ENCODE results near the gene TEAD2.
"Not testable (repeated sequence)": the region's sequence is repeated elsewhere in the genome, so short reads cannot be mapped to it uniquely, and the experiment has no call there.

Gene TEAD2

DNA sequence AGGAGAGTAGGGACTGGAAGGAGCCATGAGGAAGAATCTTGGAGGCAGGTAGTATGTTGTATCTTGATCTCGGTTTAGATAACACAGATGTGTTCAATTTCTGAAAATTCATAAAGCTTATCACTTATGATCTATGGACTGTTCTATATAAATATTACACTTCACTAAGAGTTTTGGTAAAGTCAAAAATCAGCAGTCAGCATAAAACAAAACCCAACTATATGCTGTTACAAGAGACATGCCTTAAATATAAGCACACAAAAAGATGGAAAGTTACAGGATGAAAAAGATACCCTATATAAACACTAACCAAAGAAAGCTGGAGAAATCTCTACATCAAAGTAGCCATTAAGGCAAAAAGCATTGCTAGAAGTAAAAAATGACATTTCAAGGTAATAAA is 21.4 kb upstream of the TEAD2 start:
- DNase-seq, result no peak

DNA sequence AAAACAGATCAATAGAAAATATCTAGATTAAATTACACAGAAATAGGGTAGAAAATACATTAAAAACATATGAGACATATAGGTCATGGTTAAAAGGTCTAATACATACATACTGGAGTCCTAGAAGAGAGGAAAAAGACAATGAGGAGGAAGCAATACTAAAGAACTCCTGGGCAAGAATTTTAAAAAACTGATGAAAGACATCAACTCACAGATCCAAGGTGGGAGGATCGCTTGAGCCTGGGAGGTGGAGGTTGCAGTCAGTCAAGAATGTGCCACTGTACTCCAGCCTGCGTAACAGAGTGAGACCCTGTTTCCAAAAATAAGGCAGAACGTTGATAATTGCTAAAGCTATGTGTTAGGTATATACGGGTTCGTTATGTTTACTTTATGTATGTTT is 20.4 kb upstream of the TEAD2 start:
- no peak for DNase-seq

DNA sequence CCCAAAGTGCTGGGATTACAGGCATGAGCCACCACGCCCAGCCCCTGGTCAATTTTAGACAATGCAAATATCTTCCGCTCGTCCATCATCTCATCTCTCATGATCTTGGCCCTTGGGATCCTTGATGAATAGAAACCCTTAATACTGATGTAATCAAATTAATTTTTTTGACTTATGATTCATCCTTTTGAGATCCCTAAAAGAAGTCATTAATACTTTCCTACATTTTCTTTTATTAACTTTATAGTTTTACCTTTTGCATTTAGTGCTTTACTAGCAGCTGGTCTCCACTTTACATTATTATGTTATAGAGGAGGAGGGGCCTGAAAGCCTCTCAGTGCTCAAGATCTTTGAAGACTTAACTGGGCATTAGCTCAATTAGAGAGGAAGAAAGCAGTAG is 18.2 kb upstream of the TEAD2 start:
- DNase-seq, result no peak

DNA sequence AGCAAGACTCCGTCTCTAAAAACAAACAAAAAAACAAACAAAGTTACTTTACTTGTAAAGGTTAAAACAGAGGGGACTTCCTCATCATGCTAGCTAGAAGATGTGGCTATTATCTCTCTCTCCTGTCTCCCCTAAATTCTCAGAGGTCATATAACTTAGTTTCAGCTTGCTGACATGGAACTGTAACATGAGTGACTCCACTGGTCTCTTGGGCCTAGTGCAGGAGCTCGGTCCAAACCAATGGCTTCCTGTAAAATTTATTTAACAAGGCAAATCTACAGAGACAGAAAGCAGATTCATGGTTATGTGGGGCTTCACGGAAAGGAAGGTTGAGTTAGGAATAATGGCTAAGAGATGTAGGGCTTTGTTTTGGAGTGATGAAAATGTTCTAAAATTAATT is 16.3 kb upstream of the TEAD2 start:
- DNase-seq, result no peak

DNA sequence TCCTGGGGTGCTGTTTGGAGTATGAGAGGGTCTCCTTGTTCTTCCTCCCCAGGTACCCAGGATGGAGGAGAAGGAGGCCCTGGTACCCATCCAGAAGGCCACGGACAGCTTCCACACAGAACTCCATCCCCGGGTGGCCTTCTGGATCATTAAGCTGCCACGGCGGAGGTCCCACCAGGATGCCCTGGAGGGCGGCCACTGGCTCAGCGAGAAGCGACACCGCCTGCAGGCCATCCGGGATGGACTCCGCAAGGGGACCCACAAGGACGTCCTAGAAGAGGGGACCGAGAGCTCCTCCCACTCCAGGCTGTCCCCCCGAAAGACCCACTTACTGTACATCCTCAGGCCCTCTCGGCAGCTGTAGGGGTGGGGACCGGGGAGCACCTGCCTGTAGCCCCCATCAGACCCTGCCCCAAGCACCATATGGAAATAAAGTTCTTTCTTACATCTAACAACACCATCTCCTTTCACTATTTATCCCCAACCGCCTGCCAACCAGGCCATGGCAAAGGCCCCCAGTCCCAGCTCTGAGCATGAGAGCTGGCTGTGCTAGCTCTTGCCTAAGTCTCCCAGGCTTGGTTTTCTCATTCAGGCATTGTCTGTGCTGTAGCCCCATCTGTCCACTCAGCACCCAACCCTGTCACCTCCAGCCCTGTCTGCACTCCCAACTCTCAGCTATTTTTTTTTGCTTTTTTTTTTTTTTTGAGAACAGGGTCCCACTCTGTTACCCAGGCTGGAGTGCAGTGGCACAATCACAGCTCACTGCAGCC is 12.6 kb upstream of the TEAD2 start:
- DNase-seq, result no peak

DNA sequence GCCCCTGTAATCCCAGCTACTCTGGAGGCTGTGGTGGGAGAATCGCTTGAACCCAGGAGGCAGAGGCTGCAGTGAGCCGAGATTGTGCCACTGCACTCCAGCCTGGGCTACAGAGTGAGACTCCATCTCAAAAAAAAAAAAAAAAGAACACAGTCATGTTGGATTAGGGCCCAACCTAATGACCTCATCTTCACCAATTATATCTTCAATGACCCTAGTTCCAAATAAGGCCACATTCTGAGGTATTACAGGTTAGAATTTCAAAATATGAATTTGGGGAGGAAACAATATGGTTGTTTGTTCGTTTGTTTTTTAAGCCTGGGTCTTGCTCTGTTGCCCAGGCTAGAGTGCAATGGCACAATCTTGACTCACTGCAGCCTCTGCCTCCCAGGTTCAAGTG is 11.0 kb upstream of the TEAD2 start:
- DNase-seq, result not testable (repeated sequence)

DNA sequence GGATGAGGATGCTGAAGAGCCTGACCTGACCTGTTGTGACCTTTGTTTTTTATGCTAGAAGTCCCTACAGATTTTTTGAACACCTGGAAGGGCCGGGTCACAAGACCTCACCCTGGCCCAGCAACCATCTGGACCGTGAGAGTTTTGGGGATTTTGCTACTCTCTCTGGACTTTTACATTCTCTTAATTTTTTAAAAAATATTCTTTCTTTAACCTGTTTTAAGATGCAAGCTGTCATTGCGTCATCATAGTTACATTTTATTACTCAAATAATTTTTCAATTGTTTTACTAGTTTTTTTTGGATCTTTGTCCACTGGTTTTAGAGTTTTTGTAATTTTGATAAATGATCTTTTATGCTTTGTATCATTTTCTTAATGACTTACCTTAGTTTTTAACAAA is 9.0 kb upstream of the TEAD2 start:
- no peak for DNase-seq

DNA sequence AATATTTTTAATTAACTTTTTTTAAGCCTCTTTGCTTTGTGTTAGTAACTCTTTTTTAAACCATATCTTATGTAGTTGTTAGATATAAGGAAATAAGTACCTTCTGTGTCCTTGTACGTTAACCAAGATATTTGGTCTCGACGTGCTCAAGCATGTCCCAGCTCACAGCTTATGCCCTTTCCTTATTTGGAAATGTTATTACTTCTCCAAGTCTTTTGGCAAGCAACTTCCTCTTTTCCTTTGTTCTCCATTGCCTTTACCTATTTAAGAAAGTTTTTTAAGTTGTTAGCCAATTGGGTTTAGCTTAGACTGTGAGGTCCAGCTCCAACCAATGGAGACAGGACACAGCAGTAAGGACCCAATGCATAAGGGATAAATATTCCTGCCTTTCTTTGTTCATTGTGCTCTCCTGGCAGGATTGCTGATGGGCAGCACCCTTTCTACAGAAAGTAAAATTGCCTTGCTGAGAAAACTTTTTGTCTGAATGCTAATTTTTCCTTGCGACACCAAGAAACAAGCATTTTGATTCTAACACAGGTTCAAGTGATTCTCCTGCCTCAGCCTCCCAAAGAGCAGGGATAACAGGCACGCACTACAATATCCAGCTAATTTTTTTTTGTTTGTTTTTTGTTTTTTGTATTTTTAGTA is 6.6 kb upstream of the TEAD2 start:
- DNase-seq, result no peak

DNA sequence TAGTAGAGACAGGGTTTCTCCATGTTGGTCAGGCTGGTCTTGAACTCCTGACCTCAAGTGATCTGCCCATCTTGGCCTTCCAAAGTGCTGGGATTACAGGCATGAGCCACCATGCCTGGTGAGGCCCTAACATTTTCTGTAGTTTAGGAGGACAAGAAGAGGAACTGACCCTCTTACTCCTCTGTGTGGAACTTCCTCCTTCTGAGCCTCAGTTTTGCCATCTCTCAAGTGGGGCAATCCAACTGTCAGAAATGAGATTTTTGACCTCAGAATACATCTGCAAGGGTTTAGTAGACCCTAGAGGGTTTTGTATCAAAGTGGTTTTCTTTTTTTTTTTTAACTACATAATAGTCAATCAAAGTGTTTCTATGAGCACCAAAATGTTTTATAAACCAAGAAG is 3.9 kb upstream of the TEAD2 start:
- DNase-seq, result no peak

DNA sequence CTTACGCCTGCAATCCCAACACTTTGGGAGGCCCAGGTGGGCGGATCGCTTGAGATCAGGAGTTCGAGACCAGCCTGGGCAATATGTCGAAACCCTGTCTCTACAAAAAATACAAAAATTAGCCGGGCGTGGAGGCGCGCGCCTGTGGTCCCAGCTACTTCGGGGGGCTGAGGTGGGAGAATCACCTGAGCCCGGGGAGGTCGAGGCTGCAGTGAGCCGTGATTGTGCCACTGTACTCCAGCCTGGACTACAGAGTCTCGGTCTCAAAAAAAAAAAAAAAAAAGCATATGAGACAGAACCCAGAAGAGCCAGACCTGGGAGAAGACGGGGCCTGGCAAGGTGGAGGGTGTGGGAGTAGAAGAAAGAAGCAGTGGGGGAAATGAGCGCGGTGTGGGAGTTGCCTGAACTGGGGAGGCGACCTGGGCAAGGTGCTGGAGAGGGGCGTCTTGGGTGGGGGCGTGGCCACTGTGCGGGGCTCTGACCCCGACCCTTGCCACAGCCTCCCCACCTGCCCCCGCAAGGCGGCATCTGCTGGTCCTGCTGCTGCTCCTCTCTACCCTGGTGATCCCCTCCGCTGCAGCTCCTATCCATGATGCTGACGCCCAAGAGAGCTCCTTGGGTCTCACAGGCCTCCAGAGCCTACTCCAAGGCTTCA is 2.0 kb upstream of the TEAD2 start:
- DNase-seq, result no peak

DNA sequence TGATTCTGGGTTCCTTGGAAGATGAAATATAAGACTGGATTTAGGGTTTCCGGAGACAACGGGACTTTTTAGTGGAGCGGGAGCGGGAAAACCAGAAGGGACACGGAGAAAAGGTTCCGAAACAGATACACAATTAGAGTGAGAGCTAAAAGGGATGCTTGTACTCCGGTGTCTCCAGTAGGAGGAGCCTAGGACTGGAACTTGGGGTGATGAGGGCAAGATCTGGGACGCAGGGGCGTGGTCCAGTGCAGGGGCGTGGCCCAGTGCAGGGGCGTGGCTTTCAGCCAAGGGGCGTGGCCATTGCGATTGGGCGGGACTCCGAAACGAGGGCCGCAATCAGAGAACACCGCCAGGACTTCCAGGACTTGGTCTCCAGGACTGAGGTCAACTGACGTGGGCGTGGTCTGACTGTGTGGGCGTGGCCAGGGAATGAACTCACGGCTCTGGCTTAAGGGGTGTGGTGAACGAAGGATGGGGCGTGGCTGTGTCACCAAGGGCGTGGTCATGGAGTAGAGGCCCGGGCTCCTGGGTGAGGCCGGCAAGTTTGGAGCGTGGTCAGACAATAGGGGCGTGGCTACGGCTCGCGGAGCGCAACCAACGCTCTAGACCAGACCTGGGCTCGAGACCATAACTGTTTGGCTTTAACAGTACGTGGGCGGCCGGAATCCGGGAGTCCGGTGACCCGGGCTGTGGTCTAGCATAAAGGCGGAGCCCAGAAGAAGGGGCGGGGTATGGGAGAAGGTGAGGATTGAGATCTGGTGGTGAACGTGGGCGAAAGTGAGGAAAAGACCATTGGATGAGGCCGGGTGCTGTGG is 1.3 kb upstream of the TEAD2 start, which contains the start of gene DKKL1:
TSS of gene DKKL1 (plus strand) at position 610 of the 815 bp plus-strand sequence. CDS start at position 732, 122 bp downstream.
- DNase-seq, result no peak

DNA sequence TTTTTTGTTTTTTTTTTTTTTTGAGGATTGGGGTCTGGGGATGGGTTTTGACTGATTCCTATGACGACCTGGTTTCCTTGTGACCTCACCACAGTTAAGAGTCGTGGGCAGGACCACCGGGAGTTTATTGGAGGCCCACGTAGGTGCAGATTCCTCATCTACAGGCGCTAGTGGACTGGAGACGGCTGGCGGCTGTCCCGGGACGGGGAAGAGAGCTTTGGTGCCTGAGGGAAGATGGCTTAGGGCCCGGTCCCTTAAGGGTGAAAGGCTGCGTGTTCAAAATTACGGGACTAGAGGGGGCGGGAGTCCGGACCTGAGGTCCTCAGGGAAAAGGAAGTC is 682 bp upstream of the TEAD2 start:
- DNase-seq, result no peak

DNA sequence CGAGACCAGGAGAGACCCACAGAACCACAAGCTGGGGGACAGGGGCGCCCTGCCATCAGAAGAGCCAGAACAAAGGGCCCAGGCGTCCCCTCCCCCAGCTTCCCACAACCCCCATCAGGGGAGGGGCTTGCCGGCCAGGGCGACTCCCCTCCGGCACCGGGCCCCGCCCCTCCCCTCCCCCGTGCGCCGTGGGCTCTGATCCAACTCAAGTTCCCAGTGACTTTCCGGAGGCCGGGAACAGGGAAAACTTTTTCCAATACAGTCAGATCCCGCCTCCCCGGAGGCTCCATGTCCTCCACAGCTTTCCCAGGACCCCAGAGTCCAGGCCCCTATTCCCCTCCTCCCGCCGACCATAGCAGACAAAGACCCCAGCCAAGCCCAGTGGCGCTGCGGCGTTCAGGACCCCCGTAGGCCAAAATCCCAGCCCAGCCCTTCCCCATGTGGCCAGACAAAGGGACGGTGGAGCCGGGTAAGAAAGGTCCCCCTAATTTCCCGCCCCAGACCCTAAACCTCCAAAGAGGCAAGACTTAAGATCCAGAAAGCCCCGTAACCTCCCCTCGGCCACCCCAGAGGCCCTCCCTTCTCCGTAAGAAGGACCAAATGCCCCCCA is 673 bp downstream of the TEAD2 start:
- DNase-seq, result no peak

DNA sequence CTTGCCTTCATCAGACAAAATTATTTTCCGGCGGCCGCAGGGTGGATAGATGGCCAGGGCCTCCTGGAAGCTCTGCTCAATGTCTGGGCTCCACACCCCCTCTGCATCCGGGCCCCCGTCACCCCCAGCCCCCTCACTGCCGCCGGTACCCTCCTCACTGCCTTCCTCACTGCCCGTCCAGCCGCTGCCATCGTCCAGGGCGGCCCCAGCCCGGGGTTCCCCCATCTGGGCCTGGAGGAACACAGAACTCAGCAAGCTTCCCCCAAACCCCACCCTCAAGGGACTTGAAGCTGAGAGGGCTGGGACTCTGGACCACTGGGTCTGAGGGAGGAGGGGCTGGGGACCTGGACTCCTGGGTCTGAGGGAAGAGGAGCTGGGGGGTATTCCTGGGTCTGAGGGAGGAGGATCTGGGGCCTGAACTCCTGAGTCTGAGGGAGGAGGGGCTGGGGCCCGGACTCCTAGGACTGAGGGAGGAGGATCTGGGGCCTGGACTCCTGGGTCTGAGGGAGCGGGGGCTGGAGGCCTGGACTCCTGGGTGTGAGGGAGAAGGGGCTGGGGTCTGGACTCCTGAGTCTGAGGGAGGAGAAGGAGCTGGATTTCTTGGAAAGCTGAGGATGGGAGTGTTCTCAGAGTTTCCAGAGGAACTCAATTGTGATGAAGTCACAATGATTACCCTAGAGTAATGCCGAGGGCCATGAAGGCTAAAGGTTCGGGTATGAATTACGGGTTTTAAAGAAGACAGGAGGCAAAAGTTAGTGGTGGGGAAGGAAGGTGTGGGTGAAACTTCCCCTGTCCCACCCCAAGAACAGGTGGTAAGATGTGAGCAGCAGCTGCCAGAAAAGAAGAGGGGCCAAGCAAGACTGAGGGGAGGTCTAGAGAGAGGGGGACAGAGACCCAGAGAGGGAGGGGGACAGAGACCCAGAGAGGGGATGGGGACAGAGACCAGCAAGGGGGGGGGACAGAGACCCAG is 2.1 kb downstream of the TEAD2 start:
- DNase-seq, result no peak

DNA sequence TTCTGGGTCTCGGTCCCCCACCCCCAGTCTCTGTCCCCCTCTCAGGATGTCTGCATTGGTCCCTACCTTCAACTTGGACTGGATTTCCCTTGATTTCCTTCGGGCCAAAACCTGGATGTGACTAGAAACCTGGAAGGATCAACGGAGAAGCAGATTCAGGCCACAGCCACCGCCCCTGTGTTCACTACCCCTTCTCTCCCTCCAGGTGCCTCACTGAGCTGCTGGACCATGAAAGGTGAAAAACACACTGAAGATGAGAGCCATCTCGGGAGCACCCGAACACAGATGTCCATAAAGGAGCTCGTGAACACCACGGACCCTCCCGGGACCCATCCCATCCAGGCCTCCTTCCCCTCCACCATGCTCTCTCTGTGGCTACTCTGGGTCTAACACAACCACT is 5.0 kb downstream of the TEAD2 start:
- no peak for DNase-seq

DNA sequence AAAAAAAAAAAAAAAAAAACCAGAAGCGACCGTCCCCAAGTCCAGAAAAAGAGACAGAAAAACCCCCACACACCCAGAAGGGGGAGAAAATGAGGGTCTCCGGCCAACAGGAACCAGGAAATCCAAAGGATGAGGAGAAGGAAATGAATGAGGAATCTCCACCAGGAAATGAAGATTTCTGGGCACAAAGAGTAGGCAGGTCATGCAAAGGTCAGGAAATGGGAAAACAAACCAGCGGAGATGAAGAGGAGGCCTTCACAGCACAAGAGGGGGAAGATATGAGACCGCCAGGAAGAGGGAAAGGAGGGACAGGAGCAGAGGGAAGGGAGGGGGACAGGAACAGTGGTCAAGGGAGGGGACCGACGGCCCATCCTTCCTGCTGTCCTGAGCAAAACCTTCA is 5.8 kb downstream of the TEAD2 start:
- no peak for DNase-seq

DNA sequence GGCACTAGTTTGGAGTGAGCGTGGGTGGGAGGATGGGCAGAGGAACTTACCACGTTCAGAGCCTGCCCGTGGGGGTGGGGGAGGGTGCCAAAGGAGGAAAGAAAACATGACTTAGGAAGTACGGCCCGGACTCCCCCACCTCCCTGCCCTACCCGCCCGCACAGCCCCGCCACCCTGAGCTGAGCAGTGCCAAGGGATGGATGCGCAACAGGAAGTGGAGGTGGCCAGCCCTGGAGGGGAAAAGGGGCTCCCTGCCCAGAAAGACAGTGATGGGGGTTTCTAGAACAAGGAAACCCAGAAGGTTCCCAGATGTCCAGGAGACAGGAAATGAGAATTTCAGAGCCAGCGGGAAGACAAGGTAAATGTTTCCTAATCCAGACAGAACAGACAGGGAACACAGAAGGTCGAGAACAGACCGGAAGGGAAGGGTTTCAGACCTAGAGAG is 6.3 kb downstream of the TEAD2 start:
- DNase-seq, result no peak

DNA sequence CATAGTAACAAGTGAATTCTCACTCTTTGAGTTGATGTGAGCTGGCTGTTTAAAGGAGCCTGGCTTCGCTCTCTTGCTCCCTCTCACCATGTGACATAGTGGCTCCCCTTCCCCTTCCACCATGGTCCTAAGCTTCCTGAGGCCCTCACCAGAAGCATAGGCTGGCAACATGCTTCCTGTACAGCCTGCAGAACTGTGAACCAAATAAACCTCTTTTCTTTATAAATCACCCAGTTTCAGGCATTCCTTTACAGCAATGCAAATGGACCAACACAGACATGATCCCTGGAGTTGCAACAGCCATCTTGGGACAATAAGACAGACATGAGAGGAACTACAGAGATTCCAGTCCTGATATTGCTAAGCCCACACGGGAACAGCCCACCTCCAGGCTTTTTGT is 12.6 kb downstream of the TEAD2 start:
- DNase-seq, result no peak

DNA sequence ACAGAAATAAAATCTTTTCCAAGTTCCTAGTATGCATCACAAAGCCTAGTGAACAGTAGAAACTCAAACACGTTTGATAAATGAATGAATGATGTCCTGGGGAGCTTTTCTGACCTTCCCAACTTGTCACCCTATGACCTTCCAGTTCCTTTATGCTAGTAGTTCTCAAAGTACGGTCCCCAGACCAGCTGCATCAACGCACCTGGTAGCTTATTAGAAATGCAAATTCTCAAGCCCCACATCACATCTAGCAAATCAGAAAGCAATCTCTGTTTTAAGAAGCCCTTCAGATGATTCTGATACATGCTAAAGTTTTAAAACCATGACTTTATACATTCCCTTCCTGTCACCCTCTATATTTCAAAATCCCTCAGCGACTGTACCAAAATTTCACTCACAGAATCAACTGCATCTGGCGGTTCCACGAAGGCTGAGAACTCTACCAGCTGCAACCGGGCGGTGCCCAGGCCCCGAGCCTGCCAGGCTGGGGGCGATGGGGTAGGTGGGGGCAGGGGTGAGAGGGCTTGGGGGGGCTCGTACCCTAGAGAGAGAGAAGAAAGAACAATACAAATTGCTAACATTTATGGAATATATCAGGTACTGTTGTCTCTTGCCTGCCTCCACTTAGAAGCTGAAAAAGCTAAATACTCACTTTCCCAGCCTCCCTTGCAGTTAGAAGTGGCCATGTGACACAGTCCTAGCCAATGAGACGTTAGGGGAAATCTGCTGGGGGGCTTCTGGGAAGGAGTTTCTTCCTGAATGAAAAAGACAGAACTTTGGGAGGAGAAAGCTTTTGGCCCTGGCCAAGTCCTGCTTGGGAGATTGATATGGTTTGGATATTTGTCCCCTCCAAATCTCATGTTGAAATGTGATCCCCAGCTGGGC is 13.7 kb downstream of the TEAD2 start:
- no peak for DNase-seq

DNA sequence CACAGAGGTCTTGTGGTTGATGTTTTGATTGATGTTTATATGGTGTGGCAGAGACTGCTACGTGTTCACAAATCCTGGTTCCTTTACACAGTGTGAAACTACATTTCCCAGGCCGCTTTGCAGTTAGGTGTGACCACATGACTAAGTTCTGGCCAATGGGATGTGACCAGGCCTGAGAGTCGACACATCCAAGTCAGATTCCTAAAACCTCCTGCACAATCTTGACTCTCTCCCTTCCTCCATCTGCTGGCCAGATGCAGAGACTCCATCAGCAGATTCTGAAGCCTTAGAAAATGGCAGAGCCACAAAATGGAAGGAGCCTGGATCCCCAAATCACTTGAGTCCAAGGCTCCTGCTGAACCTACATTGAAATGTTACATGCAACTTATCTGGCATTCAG is 14.4 kb downstream of the TEAD2 start:
- no peak for DNase-seq

DNA sequence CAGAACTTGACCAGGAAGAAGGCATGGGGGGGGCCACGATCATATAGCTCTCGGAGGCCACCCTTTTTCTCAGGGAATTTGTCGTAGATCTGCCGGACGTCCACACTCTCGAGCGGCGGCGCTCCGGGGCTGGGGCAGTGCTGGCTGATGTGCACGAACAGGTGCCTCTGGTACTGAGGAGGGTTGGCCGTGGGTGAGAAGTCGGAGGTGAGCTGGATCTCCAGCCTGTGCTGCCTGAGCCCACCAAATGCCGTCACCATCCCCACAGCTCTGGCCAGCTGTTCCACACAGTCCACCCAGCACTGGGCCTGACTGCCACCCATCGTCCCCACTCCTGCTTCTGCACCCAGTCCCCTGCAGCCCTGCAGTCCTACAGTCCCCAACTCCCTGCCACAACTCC is 15.0 kb downstream of the TEAD2 start:
- DNase-seq, result no peak
